ENCODE data around the gene E2F7.
A peak's percentile ranks its signal among the peaks of the same experiment; 100 is the strongest.

Gene E2F7

DNA sequence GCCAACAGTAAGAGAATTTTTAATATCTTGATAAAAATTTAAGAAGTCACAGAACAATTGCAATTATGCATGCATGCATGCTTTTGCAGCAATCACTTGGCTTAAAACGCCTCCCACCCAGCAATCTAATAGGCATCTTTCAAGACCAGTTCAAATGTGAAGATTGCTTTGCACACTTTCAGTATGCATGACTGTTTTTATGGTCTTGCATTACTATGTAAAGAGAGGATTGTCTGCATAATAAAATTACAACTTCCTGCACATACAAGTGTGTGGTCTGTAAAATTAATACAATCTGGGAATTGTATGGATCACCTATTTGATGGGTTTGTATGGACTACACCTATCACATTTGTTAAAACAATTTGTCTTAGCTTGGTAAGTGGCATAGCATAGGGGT lies 48.8 kb downstream of the E2F7 start:
- no peak for DNase-seq (ENCODE audit: low read depth)

DNA sequence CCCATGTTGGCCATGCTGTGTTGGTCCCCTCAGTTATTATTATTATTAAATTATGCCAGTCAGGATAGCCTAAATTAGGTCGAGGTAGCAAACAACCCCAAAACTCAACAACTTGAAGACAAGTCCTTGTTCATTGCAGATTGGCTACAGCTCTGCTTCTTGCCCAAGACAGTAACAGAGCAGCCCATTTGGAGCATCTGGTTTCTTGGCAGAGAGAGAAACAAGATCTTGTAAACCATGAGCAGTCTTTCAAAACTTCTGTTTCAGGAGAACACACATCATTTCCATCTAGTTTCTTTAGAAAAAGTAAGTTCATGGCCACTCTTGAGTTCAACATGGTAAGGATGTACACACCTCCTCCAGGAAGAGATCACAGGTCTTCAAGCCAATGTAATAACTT lies 52.3 kb downstream of the E2F7 start:
- DNase-seq (ENCODE audit: low read depth): no peak

DNA sequence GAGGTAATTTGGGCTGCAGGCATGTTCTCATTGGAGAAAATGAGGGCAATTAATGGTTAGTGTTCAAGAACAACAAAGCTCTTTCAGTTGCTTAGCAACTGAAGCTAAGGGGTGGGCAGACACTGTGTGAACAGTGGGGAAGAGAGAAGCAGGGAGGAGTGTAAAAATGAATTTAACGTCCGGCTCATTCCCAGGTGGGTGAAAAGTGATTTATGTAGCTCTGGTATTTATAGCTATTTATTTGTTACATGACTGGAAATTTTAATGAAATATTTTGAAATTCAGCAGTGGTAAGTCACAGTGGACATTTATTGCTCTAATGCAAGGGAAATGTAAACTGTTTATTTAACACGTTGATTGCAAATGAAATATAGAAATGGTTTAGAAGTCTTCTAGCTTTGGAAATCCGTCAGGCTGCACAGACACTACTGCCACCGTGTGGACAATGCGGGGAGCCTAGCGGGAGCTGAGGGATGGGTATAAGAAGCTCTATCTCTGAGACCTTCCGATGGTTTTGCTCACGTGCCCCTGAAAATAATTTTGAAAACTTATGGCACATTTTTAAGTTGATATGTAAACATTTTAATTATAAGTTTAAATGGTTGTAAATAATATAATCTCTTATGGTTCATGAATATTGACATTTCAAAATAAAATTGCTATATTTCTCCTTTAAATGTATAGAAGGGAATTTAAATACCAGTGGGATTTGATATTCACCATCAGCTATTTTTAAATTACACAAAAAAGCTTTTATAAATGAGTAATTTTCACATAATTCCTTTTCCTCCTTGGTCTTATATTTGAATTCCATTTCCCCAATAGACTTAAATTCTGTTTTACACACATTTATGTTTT lies 54.4 kb downstream of the E2F7 start:
- DNase-seq (ENCODE audit: low read depth): peak; percentile 57

DNA sequence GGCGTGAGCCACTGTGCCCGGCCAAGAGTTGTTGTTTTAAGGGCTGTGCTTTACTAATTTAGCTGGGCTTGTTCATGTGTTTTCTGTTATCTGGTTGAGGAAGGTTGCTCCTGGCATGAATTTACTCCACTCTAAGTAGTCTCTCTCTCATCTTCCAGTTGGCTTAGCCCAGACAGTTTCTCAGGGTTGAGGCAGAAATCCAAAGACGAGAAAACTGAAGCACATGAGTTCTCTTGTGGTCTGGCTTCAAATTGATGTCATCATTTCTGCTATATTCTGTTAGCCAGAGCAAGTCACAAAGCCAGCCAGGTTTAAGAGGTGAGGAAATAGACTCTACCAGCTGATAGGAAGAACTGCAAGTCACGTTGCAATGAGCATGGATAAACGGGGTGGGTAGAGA lies 57.9 kb downstream of the E2F7 start:
- no peak for DNase-seq (ENCODE audit: low read depth)

DNA sequence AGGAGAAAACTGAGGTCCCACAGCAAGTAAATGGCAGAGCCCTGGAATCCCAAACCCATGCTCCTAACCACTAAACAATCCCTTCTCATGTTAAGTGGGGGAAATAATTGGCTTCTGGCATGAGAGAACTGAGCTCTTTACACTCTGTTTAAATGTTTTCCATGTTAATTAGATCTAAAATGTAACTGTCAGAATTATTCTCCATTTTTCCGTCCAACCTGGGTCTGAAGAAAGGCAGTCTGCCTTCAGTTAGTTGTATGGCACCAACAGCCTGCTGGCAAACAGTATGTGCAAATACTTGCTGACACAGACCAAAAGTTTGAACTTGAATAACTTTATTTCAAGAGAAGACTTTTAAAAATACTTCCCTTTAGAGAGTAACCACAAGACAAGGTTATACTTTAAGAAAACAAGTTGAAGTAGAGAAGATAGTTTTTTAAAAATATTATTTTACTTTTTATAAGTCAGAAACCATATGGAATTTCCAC lies 59.7 kb downstream of the E2F7 start:
- no peak for DNase-seq (ENCODE audit: low read depth)

DNA sequence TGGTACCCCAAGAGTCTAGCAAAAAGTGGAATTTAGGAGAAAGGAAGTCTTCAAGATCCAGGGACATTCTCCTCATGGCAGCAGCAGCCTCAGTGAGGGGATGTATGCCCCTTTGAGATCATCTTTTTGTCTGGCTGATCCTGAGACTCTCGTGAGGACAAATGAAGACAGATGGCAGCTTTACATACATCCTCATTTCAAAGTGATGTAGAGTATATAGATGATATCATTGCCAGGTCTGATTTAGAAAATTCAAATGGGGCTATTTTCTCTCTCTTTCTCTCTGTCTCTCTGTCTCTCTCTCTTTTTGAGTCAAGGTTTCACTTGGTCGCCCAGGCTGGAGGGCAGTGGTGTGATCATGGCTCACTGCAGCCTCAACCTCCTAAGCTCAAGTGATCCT lies 61.5 kb downstream of the E2F7 start:
- DNase-seq (ENCODE audit: low read depth): no peak

DNA sequence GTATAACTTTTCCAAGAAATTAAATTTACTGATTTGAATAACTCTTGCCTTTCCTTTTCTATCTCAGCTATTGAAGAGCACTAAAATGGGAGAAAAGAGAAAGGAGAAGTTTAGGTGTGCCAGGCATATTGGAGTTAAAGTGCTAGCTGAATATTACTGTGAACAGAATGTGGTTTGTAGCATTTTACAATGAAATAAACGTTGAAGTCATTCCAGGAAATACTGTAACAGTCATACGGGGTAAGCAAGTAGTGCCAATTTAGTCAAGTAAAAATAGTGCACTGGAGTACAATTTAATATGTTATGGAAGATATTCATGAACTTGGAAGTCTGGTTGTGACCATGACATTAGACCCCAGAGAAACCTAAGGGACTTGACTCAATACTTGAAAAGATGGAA lies 62.1 kb downstream of the E2F7 start:
- DNase-seq (ENCODE audit: low read depth): no peak

DNA sequence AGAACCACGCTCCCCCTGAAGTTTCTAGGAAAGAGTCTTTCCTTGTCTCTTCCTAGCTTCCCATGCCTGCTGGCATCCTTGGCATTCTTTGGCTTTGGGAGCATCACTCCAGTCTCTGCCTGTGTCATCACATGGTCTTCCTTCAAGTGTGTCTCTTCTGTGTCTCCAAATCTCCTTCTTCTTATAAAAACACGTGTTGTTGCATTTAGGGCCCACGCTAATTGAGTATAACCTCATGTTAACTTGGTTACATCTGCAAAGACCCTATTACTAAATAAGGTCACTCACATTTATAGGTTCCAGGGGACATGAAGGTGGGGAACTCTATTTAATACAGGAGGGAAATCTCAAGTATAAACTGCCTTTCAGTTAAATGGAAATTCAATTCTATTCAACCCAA lies 63.0 kb downstream of the E2F7 start:
- no peak for DNase-seq (ENCODE audit: low read depth)

DNA sequence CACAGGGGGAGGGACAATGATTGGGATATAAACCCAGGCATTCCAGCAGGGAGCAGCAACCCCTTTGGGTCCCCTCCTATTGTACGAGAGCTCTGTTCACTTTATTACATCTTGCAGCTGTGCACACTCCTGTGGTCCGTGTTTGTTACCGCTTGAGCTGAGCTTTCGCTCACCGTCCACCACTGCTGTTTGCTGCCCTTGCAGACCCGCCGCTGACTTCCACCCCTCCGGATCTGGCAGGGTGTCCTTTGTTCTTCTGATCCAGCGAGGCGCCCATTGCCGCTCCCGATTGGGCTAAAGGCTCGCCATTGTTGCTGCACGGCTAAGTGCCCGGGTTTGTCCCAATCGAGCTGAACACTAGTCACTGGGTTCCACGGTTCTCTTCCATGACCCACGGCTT lies 64.1 kb downstream of the E2F7 start:
- no peak for DNase-seq (ENCODE audit: low read depth)

DNA sequence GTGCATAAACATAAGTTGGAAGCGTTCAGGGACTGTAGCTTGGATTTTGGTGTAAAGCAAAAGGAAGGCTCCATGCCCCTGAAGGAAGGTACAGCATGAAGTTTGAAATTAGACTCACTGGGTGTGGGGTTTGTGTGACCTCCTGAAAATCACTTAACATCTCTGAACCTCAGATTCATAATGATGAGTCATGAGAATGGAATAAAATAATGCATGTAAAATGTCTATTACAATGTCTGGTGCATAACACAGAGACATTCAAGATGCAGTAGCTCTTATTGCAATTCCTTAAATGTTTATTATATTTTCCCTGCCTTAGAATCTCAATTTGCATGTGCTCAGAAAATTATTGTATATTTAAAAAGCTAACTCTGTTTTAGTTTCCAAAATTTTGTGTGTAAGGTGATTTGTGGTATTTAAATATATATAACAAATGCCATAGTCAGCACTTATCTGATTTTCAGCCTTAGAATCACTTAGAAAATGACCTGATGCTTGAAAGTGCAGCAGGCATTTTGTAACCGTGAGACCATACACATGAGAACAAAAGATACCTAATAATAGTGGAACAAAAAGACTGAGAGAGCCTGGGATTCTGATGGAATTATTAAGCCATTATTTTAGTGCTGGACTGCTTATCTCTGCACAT lies 66.3 kb downstream of the E2F7 start:
- DNase-seq (ENCODE audit: low read depth): no peak

DNA sequence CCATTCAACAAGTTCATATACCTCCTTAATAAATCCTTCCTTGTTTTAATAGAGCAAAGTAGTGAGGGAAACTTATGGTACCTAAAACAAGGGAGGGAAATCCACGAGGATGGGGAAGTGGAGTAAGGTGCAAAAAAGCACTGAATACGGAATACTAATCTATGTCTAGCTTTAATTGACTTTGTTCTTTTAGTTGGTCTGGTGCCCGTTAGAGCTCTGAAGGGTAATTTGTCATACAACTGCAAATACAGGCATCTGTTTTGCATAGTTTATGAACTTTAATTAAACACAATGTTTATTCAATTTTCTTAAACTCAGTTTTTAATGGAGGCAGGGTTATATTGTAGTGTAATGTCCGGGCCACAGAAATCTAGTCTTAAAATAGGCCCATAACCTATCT lies 67.0 kb downstream of the E2F7 start:
- DNase-seq (ENCODE audit: low read depth): no peak

DNA sequence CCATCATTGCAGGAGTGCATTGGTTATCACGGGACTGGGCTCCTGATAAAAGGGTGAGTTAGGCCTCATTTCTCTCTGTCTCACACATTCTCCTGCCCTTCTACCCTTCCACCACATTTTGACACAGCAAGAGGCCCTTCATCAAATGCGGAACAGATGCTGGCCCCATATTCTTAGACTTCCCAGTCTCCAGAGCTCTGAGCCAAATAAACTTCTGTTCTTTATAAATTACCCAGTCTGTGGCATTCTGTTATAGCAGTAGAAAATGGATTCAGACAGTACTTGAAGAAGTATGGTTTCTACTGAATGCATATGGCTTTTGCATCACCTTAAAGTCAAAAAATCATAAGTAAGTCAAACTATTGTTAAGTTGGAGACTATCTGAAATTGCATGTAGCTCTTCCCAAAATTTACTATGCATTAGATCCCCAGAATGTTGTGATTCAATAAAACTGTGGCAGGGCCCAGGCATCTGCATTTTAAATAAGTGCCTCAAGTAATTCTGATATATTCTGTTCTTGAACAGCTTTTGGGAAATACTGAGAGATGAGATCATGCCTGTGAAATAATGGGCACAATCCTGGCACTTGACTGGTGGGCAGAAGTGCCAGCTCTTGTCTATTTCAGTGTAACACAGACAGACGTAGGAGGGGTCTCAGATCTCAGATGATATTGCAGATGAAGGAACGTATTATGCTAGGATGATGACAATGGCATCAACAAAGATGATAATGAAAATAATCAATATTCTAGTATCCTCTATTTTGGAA lies 68.2 kb downstream of the E2F7 start:
- no peak for DNase-seq (ENCODE audit: low read depth)

DNA sequence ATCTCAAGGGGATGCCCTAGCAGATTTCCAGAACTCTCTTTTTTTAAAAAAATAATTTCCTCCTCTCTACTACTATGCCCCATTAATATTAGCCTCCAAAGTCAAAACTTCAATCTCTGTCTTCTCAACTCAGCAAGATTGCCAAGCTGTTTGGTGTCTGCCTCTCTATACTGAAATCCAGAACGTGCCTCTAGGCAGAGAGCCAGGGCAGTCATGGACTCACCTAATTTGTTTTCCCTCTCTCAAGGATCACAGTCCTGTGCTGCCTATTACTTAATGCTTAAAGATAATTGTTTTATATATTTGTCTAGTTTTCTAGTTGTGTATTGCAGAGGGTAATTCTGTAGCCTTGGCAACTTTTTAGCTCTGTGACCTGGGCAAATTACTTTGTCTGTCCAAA lies 74.7 kb downstream of the E2F7 start:
- no peak for DNase-seq (ENCODE audit: low read depth)

DNA sequence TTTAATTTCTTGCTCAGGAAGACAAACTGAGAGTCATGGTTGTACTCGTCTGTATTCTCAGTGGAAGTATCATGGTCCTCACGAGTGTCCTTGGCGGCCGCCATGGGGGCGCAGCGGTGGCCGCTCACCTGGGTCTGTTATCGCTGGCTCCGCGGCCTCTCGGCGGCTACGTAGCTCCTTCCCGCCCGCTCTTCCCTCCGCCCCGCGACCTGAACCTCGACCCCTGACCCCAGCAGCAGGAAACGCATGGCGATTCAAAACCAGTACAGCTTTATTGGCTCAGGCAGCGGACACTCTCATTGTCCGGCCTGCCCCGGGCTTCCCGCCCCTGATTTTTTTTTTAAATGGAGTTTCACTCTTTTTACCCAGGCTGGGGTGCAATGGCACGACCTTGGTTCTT lies 80.8 kb downstream of the E2F7 start:
- DNase-seq (ENCODE audit: low read depth): no peak

DNA sequence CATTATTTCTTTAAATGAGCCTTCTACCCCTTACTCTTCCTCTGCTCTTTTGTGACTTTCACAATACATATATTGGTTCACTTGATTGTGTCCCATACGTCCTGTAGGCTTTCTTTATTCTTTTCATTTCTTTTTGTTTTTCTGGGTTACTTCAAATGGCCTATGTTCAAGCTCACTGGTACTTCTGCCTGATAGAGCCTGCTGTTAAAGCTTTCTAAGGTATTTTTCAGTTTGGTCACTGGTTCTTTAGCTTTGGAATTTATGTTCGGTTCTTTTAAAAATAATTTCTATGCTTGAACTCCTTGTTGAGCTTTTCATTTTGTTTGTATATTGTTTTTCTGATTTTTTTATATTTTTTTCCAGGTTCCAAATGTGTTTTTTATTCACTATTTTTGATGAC lies 81.9 kb downstream of the E2F7 start:
- DNase-seq (ENCODE audit: low read depth): no peak

DNA sequence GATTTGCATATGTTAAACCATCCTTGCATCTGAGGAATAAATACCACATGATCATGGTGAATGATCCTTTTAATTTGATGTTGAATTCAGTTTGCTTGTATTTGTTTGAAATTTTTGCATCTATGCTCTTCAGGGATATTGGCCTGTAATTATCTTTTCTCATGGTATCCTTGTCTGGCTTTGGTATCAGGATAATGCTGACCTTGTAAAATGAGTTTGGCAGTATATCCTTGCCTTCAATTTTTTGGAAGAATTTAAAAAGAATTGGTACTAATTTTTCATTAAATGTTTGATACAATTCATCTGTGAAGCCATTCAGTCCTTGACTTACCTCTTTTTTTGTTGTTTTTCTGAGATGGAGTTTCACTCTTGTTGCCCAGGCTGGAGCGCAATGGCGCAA lies 85.2 kb downstream of the E2F7 start:
- no peak for DNase-seq (ENCODE audit: low read depth)

DNA sequence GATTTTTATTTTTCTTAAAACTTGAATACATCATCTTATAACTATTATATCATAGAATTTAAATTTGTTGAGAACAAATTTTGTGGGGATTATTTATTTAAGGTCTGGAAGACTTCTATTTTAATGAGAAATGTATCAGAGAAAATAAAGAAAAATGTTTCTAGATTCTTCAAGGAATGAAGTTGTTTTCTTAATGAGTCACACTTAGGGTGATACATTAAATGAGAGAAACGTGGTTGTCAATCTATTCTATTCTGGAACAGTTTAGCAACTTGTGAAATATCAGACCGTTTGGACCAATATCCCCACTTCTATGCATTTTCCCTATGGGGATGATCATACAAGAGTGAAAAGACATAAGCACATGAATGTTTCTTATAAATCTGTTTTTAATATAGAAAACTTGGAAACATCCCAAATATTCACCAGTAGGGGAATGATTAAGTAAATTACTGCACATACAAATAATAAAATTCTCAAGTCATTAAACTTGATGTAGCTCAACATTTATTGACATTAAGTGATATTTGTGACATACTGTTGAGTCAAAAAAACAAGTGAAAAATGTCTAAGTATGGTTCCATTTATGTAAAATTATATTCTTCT lies 88.5 kb downstream of the E2F7 start:
- no peak for DNase-seq (ENCODE audit: low read depth)
